Stimulated activated CD4-positive, alpha-beta T cell treated with anti-CD3 and anti-CD28 coated beads, Interleukin-15, amount 100 ng/mL, for 48 hours (primary cell): ENCODE data around the gene SLC25A21.
"Not testable (repeated sequence)": the region's sequence is repeated elsewhere in the genome, so short reads cannot be mapped to it uniquely, and the experiment has no call there.

Experiments
- DNase-seq, 2 donors: peaks; one replicate each; pipeline ENCODE4 v3.0.0-alpha.2; 2020; ENCODE audit warnings: low read depth in 2 of 2

Gene SLC25A21

DNA sequence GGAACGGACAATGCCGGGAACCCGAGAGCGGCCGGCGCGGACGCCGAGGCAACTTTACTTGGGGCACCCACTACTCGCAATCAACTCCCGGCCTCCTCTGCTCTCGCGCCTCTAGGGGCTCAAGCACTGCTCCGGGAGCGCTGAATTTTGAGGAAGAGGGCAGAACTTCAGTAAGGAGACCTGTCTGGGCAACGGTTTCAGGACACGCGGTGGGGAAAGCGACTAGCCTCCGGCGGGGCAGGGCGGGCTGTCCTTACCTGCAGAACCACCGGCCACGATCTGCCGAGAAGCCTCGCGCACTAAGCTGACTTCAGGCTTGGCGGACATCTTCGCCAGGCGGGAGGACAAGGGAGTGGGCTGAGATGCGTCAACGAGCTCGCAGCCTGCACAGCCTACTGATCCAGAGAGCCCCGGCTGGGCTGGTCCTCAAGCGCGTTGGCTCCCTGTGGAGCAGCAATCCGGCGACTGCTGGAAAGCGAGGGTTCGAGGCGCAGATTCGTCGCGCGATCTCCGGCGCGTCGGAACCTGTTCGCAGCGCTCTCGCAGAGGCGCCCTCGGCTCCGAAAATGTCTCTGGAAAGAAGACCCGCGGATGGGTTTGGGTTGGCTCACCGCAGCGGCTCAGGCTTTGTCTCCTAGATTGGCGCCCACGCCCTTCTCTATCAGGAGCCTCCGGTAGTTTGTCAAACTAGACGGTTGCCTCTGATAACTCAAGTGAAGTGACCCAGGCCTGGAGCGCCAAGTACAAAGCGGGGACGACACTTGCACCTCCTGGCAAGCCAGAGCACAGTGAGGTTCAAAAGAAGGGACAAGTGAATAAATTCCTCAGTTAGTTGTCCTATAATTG lies at the start of gene SLC25A21:
TSS of gene SLC25A21 (minus strand) at position 583 of the 846 bp plus-strand sequence.
- DNase-seq: no peak

DNA sequence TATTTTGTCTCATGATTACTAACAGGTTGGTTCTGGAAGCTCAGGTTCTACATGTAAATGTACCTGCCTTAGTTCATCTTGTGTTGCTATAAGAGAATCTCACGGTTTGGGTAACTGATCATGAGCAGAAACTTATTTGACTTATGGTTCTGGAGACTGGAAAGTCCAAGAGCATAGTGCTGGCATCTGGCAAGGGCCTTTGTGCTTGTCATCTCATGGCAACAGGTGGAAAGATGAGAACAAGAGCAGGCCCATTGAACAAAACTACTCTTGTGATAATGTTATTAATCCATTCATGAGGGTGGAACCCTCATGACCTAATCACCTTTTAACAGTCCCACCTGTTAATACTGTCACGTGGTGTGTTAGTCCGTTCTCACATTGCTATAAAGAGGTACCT lies 48.7 kb upstream of the SLC25A21 start:
- no peak for DNase-seq

DNA sequence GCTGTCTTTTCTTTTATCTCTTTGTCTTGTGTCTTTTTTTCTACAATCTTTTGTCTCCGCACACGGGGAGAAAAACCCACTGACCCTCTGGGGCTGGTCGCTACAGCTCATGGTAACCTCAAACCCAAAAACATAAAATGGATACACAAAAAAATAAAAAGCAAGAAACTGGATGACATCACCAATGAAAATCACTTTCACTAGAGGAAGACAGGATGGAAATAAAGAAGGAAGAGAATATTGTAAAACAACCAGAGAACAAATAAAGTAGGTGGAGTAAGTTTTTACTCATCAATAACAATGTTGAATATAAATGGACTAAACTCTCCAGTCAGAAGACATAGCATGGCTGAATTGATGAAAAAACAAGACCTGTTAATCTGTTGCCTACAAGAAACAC lies 42.9 kb upstream of the SLC25A21 start:
- no peak for DNase-seq

DNA sequence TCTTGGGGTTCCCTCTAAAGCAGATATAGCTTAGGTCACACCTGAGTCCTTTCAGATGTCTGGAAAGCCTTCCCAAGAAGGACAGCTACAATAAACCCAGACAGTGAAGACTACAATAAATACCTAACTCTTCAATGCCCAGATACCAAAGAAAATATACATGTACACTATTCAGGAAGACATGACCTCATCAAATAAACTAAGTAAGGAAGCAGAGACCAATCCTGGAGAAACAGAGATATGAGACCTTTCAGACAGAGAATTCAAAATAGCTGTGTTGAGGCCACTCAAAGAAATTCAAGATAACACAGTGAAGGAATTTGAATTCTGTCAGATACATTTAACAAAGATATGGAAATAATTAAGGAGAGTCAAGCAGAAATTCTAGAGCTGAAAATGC lies 40.6 kb upstream of the SLC25A21 start:
- no peak for DNase-seq

DNA sequence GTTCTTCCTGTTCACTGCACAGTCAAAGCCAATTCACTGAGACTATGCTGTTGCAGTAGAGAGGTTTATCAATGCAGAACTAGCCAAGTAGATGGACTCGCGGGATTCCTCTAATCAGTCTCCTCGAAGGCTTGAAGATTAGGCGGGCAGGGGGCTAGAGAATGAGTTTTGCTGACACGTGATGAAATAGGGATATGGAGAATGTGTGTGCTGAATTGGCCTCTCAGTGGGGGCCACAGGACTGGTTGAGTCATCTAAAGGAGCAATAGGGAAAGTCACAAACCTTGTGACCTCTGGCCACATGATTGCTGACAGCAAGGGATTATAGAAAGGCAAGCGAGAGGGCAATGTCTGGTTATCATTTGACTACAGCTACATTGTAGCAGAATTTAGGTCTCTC lies 38.0 kb upstream of the SLC25A21 start:
- no peak for DNase-seq

DNA sequence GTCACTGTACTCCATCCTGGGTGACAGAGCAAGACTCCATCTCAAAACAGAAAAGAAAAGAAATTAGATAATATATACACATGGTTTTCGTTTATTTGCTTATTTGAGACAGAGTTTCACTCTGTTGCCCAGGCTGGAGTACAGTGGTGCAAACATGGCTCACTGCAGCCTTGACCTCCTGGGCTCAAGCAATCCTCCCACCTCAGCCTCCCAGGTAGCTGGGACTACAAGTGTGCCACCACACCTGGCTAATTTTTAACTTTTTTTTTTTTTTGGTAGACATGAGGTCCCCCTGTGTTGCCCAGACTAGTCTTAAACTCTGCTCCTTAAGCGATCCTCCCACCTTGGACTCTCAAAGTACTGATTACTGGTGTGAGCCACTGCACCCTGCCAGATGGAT lies 37.2 kb upstream of the SLC25A21 start:
- not testable (repeated sequence) for DNase-seq

DNA sequence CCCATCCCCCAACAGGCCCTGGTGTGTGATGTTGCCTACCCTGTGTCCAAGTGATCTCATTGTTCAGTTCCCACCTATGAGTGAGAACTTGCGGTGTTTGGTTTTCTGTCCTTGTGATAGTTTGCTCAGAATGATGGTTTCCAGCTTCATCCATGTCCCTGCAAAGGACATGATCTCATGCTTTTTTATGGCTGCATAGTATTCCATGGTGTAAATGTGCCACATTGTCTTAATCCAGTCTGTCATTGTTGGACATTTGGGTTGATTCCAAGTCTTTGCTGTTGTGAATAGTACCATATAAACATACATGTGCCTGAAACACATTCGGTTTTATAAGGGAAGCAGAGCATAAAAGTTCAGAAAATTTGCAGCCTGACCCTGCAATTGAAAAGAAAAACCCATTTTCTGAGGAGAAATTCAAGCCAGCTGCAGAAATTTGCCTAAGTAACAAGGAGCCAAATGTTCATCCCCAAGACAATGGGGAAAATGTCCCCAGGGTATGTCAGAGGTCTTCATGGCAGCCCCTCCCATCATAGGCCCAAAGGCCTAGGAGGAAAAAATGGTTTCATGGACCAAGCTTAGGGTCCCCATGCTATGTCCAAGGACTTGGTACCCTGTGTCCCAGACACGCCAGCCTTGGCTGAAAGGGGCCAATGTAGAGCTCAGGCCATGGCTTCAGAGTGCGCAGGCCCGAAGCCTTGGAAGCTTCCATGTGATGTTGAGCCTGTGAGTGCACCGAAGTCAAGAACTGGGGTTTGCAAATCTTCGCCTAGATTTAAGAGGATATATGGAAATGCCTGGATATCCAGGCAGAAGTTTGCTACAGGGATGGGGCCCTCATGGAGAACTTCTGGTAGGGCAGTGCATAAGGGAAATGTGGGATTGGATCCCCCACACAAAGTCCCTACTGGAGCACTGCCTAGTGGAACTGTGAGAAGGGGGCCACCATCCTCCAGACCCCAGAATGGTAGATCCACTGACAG lies 33.5 kb upstream of the SLC25A21 start:
- not testable (repeated sequence) for DNase-seq

DNA sequence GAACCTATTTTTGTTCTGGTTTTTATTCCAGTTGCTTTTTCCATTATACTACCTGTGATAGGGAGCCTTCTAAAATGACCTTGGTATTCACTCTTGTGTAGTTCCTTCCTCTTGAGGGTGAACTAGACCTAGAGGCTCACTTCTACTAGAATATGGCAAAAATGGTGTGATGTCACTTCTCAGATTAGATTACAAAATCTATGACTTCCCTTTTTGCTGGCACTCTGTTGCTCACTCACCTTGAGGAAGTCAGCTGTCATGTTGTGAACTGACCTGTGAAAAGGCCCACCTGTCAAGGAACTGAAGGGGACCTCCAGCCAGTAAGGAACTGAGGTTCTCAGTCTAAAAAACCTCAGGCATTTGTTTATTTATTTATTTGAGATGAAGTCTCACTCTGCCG lies 31.0 kb upstream of the SLC25A21 start:
- no peak for DNase-seq

DNA sequence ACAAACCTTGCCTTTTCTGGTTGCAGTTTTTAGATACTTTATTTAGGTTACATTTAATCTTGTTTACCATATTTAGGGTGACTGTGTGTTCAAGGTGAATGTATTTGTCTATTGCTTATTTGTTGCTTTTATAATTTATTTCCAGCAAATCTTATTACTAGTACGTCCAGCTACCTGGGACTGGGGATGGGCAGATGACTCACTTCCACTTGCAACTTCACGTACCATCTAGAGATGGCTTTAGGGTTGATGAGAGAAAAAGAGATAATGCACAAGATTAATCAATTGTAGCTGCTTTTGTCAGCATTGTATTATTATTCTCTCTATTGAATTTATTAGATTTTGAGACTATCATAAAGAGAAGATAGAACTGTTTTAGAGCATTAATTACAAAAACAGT lies 30.4 kb upstream of the SLC25A21 start:
- DNase-seq: no peak

DNA sequence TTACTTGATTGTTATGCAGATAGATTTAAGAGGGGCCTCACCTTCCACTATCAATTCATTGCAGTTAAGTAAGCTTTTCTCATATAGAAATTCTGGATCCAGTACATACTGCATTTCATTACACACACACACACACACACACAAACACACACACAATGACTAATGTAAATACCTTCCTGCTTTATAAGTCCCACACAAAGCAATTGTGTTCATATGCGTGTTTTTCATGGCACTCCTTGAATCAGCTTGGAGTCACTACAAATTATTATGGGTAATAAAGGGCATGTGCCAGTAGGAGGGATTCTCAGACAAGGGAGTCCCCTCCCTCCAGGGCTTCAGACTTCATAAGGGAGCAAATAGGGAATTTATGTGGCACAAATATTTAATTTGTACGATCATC lies 29.9 kb upstream of the SLC25A21 start:
- DNase-seq: no peak

DNA sequence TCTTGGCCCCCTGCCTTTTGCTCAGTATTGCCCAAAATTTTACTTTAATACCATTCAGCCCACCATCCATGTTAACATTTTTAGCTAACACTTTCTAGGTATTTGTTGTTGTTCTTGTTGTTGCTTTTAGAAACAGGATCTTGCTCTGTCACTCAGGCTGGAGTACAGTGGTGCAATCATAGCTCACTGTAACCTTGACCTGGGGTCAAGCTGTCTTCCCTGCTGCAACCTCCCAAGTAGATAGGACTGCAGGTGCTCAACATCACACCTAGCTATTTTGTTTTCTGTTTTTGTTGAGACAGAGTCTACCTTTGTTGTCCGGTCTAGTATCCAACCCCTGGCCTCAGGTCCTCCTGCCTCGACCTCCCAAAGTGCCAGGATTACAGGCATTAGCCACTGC lies 29.3 kb upstream of the SLC25A21 start:
- DNase-seq: no peak

DNA sequence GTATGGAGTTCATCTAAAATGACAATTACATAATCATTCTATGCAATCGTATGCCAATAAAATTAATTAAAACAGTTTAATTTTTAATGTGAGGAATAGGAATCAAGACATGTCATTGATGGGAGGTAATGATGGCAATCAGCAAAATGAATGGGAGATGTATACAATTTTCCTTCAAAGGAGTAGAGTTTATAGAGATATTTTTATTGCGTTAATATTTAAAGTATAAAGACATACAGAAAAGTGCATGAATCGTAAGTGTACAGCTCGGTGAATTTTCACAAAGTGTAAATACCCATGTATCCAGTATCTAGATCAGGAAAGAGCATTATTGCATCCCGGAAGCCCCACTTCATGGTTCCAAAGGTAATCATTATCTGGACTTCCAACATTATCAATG lies 26.5 kb upstream of the SLC25A21 start:
- no peak for DNase-seq

DNA sequence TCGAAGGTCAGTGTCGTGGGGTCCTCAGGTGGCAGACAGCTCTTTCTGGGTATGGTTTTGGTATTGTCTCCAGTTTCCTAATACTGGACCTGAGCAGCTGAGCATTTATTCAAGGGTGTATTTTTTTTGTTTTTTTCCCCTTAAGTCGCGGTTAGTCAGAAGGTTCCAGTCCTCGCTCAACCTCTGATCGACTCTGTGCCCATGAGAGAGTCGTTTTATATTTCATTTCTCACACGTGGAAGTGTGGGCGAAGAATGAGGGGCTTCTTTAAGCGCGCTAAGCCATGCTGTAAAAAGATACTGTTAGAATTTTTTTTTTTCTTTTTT lies 25.8 kb upstream of the SLC25A21 start:
- no peak for DNase-seq

DNA sequence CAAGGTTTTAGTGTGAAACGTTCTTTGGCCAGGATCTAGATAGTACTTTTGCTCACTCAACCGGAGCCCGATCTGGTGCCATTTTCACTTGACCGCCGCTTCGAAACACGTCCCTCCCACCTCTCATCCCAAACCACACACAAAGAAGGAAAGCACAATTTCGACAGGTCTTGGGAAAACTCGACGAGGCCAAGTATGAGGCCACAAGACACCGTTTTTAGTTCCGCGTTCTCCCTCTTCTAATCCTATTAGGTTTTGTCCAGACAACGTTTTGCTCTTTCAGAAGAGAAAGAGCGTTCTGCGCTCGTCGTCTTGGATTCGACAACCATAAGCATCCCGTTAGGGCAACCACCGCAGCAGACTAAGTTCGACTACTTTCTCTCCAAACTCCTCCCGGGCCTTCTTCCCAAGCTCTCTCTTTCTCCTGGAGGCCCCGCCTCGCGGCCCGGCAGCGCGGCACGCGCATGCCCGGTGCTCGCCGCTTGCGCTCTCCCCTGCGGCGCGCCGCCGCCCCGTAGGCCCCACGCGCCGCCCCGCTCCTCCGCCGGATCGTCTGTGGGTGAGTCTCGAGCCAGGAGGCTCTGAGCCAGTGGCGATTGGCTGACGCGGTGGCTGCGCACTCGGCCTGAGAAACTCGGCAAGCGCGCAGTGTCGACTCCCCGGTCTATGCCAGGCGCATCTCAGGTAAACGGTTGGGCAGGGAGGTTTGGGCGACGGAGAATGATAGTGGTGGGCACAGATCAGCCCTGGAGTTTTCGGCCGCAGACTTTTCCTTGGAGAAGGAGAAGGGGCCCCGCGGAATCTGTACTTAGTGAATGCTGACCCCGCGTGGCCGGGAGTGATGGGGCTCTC lies 25.2 kb upstream of the SLC25A21 start, which contains the start of gene MIPOL1:
TSS of gene MIPOL1 (plus strand) at position 517 of the 852 bp plus-strand sequence. CDS start 49,952 bp downstream, outside the sequence.
- peak in 1 of 2 donors; percentile 9 for DNase-seq

DNA sequence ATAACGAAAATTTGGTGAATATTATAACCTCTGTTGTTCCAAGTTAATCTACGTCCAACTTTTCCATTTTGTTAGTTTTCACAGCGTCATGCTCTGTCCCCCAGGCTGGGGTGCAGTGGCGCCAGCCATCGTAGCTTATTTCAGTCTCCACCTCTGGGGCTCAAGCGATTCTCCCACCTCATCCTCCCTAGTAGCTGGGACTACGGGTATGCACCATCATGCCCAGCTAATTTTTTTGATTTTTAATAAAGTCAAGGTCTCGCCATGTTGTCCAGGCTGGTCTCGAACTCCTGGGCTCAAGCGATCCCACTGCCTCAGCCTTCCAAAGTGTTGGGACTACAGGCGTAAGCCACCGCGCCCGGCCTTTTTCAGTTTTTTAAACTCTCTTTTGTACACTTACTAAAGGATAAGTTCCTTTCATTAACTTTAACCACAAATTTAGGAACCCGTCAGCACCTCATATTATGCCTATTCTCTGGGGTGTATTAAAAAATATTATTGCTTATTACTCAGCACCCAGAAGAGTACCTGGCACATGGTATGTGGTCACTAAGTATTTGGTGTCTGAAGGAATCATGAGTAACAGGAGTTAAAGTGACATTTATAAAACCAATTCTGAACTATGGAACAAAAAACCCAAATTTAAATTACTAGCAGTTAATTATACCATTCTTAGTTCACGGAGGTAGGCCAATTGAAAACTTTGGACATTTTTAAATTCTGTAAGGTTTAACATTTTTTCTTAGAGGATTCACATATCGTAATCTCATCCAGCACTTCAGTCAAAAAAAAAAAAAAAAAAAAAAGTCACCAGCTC lies 24.4 kb upstream of the SLC25A21 start:
- DNase-seq: no peak

DNA sequence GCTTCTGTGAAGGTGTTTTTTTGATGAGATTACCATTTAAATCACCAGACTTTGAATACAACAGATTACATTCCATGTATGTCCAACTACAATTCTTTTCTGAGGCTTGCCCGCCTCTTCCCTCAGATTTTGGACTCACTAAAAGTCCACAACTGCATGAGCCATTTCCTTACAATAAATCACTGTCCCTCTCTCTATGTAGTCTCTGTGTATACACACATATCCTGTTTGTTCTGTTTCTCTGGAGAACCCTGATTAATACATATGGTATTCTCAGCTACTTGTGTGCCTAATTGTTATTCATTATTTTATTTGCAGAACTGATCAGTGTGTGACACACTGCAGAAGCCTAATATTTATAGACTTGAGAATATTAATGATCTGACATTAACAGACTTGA lies 22.9 kb upstream of the SLC25A21 start:
- DNase-seq: no peak

DNA sequence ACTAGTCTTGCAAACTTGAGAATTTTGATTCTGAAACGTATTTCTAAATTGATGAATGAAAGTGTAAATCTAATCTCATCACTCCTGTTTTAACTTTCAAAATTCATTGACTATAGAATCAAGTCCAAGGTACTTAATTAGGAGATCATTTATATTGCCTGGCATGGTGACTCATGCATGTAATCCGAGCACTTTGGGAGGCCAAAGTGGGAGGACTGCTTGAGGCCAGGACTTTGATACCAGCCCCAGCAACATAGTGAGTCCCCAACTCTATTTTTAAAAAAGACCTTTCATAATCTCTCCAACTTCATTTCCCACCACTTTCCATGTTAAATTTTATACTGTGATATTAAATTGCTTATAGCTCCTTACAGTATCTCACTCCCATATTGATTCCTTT lies 22.3 kb upstream of the SLC25A21 start:
- no peak for DNase-seq

DNA sequence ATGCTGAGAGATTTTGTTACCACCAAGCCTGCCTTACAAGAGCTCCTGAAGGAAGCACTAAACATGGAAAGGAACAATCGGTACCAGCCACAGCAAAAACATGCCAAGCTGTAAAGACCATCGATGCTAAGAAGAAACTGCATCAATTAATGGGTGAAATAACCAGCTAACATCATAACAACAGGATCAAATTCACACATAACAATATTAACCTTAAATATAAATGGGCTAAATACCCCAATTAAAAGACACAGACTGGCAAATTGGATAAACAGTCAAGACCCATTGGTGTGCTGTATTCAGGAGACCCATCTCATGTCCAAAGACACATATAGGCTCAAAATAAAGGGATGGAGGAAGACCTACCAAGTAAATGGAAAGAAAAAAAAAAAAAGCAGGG lies 17.3 kb upstream of the SLC25A21 start:
- DNase-seq: not testable (repeated sequence)

DNA sequence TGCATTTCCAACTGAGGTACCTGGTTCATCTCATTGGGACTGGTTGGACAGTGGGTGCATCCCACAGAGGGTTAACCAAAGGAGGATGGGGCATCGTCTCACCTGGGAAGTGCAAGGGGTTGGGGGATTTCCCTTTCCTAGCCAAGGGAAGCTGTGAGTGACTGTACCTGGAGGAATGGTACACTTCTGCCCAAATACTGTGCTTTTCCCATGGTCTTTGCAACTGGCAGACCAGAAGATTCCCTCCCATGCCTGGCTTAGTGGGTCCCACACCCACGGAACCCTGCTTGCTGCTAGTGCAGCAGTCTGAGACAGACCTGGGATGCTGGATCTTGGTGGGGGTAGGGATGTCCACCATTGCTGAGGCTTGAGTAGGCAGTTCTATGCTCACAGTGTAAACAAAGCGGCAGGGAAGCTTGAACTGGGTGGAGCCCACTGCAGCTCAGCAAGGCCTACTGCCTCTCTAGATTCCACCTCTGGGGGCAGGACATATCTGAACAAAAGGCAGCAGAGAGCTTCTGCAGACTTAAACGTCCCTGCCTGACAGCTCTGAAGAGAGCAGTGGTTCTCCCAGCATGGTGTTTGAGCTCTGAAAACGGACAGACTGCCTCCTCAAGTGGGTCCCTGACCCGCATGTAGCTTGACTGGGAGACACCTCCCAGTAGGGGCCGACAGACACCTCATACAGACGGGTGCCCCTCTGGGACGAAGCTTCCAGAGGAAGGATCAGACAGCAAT lies 15.6 kb upstream of the SLC25A21 start:
- DNase-seq: not testable (repeated sequence)

DNA sequence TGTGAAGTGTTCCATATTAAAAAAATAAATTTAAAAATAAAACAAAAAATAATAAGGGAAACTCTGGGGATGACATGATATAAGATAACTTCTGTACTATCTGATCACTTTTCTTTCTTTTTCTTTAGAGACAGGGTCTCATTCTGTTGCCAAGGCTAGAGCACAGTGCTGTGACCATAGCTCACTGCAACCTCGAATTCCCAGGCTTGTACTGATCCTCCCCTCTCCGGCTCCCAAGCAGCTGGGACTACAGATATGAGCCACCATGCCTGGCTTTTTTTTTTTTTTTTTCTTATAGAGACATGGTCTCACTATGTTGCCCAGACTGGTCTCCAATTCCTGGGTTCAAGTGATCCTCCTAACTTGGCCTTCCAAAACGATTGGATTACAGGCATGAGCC lies 14.9 kb upstream of the SLC25A21 start:
- no peak for DNase-seq
